ENCODE results near the gene CALHM1. TPM values are rescaled to one million over a fixed set of nuclear protein-coding genes. Genes with fewer than 3 reads are reported as not detected.
A peak's percentile ranks its signal among the peaks of the same experiment; 100 is the strongest.

CALHM1 gene
- total and polyA plus RNA-seq, 7 donors: not detected

GRCh38 chr10:103478671-103479070, 20.0 kb upstream of the CALHM1 start:
- ATAC-seq: no peak
- intact Hi-C loops (cut with DNase I): no loop called here
- Histone ChIP-seq H3K36me3 (ENCODE audit: insufficient read depth in 1 of 2, low read depth in 1 of 2) (no peaks in the 10 kb centered on the region), H3K27ac (no peak overlapping the region), H3K27me3 (ENCODE audit: insufficient read depth in 3 of 3, low read length in 2 of 3) (no peaks in the 10 kb centered on the region), H3K4me1 (no peaks in the 10 kb centered on the region), H3K9me3 (no peaks in the 10 kb centered on the region), H3K4me3 (no peak overlapping the region)
- no peak for DNase-seq
- no peak for TF ChIP-seq CTCF (IDR thresholded peaks at IDR 0.05)
- WGBS, 3 donors: 83 to 86% (median 85%) methylated on average over 22 of the region's 22 CpGs

GRCh38 chr10:103476046-103476768, 17.5 kb upstream of the CALHM1 start:
- WGBS, 3 donors: 64 to 76% (median 72%) methylated on average over 11 of the region's 11 CpGs
- intact Hi-C loops (cut with DNase I): no loop called here
- no peak overlapping the region for H3K27ac ChIP-seq
- H3K4me1 ChIP-seq: no peaks in the 10 kb centered on the region
- TF ChIP-seq CTCF (IDR thresholded peaks at IDR 0.05): no peak
- H3K9me3 ChIP-seq: no peaks in the 10 kb centered on the region
- H3K27me3 ChIP-seq (ENCODE audit: insufficient read depth in 3 of 3, low read length in 2 of 3): no peaks in the 10 kb centered on the region
- DNase-seq (peak in 1 of 2 donors; percentile 45), ATAC-seq (no peak)
- no peak overlapping the region for H3K4me3 ChIP-seq
- no peaks in the 10 kb centered on the region for H3K36me3 ChIP-seq (ENCODE audit: insufficient read depth in 1 of 2, low read depth in 1 of 2)

- DNase-seq (peak in 1 of 2 donors; percentile 11), ATAC-seq (no peak)
- TF ChIP-seq CTCF (IDR thresholded peaks at IDR 0.05): no peak
- Histone ChIP-seq H3K36me3 (ENCODE audit: insufficient read depth in 1 of 2, low read depth in 1 of 2) (no peaks in the 10 kb centered on the region), H3K27me3 (ENCODE audit: insufficient read depth in 3 of 3, low read length in 2 of 3) (no peaks in the 10 kb centered on the region), H3K27ac (no peak overlapping the region), H3K4me3 (no peak overlapping the region), H3K9me3 (no peaks in the 10 kb centered on the region), H3K4me1 (no peaks in the 10 kb centered on the region)
- intact Hi-C loops (cut with DNase I): no loop called here
- whole genome bisulfite sequencing, 3 donors: 72 to 81% (median 77%) methylated on average over 4 of the region's 4 CpGs
Measured at GRCh38 chr10:103475437-103475836, 16.7 kb upstream of the CALHM1 start.

GRCh38 chr10:103474077-103474476, 15.4 kb upstream of the CALHM1 start:
- no peak for TF ChIP-seq CTCF (IDR thresholded peaks at IDR 0.05)
- WGBS, 3 donors: 88 to 97% (median 95%) methylated on average over 3 of the region's 3 CpGs
- Histone ChIP-seq H3K27me3 (ENCODE audit: insufficient read depth in 3 of 3, low read length in 2 of 3) (no peaks in the 10 kb centered on the region), H3K27ac (no peak overlapping the region), H3K9me3 (no peaks in the 10 kb centered on the region), H3K4me3 (no peak overlapping the region), H3K36me3 (ENCODE audit: insufficient read depth in 1 of 2, low read depth in 1 of 2) (no peaks in the 10 kb centered on the region), H3K4me1 (no peaks in the 10 kb centered on the region)
- ATAC-seq (no peak), DNase-seq (no peak)
- intact Hi-C loops (cut with DNase I): no loop called here

GRCh38 chr10:103473261-103473671, 14.6 kb upstream of the CALHM1 start:
- 63 to 80% (median 73%) methylated on average over 32 of the region's 32 CpGs for WGBS, 3 donors

More at GRCh38 chr10:103473261-103473671, 14.6 kb upstream of the CALHM1 start:
- intact Hi-C loops (cut with DNase I): no loop called here
- no peak for TF ChIP-seq CTCF (IDR thresholded peaks at IDR 0.05)
- DNase-seq (peak in 1 of 2 donors; percentile 54), ATAC-seq (no peak)
- Histone ChIP-seq H3K27ac (no peak overlapping the region), H3K9me3 (no peaks in the 10 kb centered on the region), H3K27me3 (ENCODE audit: insufficient read depth in 3 of 3, low read length in 2 of 3) (no peaks in the 10 kb centered on the region), H3K36me3 (ENCODE audit: insufficient read depth in 1 of 2, low read depth in 1 of 2) (no peaks in the 10 kb centered on the region), H3K4me1 (no peaks in the 10 kb centered on the region), H3K4me3 (no peak overlapping the region)

All from psoas muscle (tissue), 8 donors.